DOHH2 (cell line): ENCODE measurements around the gene PRDM1.

Experiments used
- CTCF ChIP-seq: fragments of 200-600 bp; sonication (generic); IDR thresholded peaks from one replicate; pipeline ENCODE4 v1.5.1; 2014; ENCODE audit warnings: antibody characterized with exemption, mild to moderate bottlenecking, low read depth, low read length; ENCODE audit not compliant: poor library complexity, severe bottlenecking
- EZH2phosphoT487 ChIP-seq: fragments of 200-600 bp; sonication (generic); IDR thresholded peaks from 2 replicates; pipeline ENCODE4 v1.6.1; 2017; ENCODE audit warnings: borderline replicate concordance, mild to moderate bottlenecking, antibody characterized with exemption, low read length, moderate library complexity, mixed read lengths

- TF ChIP-seq CTCF (no peak), EZH2phosphoT487 (no peak)
These were observed 61.3 kb downstream of the PRDM1 start for GRCh38 chr6:106147476-106147875.
